NCI-H510A treated with DMSO at 0.1 percent for 48 hours (cell line): ENCODE data around the gene GASK1A.
"Not testable (repeated sequence)": the region's sequence is repeated elsewhere in the genome, so short reads cannot be mapped to it uniquely, and the experiment has no call there.

Experiments used
- DNase-seq: peaks from one replicate; lab custom pipeline; 2025; lab: John Stamatoyannopoulos, UW

Gene GASK1A

DNA sequence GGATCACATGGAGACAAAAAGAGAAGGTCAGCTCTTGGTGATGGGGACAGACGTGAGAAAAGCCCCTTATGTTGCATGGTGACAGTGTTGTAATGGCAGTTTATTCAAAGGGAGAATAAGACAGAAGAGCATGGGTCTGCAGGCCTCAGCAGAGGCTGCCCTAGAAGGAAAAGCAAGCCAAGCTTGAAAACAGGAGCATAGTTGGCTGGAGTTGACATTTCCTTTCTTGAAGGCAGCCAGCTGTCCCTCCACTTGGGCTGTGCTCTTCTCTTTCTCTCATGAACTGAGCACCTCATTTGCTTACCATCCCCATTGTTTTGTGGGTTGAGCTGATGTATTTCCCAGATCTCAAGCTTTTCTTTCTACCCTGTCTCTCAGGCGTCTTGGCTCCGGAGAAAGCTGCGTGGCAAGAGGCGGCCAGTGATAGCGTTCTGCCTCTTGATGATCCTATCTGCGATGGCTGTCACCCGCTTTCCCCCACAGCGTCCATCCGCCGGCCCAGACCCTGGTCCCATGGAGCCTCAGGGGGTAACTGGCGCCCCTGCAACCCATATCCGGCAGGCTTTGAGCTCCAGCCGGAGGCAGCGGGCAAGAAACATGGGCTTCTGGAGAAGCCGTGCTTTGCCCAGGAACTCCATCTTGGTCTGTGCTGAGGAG lies 52.9 kb downstream of the GASK1A start:
- no peak for DNase-seq

GRCh38 chr3:43032646-43033628 lies 53.8 kb downstream of the GASK1A start:
- DNase-seq = no peak

GRCh38 chr3:43034200-43034599 lies 55.1 kb downstream of the GASK1A start:
- no peak for DNase-seq

GRCh38 chr3:43034911-43035310 lies 55.8 kb downstream of the GASK1A start:
- DNase-seq = no peak

- DNase-seq = no peak
Observed at GRCh38 chr3:43035801-43036365, 56.8 kb downstream of the GASK1A start.

DNA sequence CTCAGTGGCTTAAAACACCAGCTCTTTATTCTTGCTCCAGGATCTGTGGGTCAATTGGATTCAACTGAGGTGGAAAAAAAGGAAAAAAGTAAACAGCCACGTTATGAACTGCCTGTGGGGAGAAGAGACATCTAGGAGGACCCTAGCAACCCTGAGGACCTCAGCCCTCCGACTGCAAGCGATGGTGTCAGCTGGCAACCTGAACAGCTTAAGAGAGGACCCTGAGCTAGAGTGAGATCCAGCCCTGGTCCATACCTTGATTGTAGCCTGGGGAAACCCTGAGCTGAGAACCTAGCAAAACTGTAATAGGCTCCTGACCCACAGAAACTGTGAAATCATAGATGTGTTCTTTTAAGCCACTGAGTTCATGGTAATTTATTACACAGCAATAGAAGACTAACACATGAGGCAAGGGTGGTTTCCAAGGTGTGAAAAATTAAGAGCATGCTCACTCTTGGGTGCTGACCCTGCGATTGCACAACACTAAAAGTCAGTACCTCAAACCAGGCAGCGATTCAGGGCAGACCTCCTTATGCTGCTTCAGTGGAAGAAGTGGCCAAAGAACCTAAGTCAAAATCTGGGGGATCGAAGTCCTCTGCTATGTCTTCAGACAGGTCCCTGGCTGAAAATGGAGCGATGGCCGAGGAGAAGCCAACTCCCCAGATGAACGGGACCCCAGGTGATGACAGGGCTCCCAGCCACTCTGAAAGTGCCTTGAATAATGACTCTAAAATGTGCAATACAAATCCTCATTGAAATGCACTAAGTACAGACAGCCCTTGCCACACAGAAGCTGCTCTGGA lies 57.7 kb downstream of the GASK1A start:
- no peak for DNase-seq

DNA sequence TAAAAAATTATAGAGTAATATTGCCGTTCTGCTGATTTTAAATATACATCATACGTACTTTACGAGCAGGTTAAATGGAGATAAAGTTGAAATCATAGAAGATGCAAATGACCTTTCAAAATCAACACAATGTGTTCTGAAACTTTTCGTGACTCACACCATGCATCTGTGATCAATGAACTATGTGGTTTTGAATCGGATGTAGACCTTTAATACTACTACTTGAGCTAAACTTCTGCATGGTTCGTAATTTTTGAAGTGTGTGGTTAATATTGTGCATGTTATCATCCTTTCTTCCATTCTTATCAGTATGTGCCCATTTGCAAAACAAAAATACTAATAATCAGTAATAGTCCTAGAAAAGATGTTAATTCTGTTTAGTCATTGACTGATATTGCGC lies 58.9 kb downstream of the GASK1A start:
- no peak for DNase-seq

GRCh38 chr3:43041517-43041916 lies 62.4 kb downstream of the GASK1A start:
- DNase-seq = no peak

DNA sequence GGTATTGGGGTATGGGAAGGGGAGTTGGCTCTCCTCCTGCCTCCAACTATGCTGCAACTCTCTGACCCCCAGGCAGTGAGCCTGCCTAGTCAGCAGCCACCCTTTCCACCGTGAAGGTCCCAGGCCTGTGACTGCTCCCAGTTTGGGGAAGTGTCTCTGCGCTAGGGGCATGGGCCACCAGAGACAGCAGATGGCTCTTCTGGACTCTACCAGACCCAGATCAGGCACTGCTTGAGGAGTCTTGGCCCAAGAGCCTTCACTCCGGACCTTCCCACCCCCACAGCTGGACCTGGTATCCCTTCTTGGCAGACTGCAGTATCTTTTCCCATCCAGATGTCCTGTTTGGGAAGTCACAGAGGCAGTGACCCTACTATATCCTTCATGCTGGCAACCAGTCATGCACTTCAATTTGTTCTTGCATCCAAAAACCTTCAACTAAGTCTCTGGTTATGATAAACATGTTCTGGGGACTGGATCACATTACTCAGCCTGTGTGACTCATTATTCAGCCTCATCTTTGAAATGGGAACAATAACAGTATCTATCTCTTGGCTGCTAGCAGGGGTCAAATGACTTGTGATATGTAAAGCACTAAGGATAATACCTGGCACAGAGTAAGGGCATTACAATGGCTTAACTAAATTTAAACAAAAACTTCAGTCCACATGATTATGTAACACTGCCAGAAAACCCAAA lies 64.1 kb downstream of the GASK1A start:
- no peak for DNase-seq

DNA sequence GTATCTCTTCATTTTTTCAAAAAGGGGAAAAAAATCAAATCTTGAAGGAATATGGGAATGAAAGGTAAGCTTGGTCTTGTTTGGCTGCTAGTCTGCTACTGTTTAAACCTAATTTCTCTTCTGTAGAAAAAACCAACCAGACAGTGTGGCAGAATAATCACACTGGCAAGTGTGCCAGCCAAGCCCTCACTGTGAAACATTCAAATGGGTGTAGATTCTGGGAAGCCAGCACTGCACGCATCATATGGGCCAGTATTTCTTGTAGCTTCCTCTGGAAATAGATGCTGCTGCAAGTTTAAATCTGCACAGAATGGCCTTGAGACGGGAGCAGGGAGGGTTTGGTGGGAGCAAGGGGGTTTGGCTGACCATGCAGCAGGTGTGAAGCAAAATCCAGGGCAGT lies 64.7 kb downstream of the GASK1A start:
- DNase-seq = no peak

DNA sequence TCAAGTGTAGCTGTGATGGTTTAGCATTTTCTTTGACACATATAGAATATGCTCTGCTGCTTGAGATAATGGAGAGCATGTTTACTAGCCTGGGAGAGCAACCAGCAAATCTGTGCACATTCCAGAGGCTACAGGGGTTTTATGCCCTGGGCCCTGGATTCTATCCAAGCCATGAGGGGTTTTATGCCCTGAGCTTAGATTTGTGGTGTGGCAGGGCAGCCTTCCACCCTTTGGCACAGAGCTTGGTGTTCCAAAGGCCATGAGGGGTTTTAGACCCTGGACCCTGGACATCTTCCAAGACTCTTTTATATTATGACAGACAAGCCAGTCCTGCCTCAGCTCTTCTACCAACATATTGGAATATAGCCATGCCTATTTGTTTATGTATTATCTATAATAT lies 66.0 kb downstream of the GASK1A start:
- DNase-seq = not testable (repeated sequence)

DNA sequence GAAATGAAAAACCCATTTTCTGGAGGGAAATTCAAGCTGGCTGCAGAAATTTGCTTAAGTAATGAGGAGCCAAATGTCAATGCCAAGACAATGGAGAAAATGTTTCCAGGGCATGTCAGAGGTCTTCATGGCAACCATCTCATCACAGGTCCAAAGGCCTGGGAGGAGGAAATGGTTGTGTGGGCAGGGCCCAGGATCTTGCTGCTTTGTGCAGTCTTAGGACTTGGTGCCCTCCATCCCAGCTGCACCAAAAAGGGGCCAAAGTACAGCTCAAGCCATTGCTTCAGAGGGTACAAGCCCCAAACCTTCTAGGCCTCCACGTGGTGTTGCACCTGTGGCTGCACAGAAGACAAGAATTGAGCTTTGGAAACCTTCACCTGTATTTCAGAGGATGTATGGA lies 67.5 kb downstream of the GASK1A start:
- no peak for DNase-seq

DNA sequence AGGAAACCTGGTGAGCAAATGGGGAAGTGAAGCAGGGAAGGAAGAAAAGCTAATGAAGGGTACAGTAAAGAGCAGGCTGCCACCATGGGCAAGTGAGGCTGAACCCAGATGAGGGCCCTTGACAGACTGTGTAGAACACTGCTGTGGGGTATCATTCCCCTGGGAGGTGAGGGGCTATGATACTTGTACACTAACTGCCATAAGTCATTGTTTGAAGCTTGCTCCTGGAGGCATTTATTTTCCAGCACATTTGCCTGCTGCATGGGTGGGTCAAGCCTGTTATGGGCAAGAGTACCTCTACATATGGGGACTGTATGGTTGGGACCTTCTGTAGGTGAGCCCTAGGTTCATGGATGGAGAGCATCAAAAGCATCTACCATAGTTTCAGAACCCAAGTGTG lies 69.4 kb downstream of the GASK1A start:
- DNase-seq = no peak

DNA sequence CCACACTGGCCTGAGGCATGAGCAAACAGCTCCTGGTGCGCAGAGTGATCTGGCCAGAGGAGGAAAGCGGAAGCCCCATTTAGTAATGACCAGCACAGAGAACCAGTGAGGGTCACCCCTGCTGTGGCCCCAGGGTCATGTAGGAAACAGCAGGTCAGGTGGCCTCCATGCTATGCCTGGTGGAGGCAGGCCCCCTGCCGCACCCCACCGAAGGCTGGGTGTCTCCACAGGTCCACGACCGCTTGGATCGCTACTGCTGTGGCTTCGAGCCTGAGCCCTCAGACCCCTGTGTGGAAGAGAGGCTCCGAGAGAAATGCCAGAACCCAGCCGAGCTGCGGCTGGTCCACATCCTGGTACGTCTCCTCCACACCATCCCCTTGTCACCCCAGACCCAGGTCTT lies 74.2 kb downstream of the GASK1A start:
- no peak for DNase-seq

DNA sequence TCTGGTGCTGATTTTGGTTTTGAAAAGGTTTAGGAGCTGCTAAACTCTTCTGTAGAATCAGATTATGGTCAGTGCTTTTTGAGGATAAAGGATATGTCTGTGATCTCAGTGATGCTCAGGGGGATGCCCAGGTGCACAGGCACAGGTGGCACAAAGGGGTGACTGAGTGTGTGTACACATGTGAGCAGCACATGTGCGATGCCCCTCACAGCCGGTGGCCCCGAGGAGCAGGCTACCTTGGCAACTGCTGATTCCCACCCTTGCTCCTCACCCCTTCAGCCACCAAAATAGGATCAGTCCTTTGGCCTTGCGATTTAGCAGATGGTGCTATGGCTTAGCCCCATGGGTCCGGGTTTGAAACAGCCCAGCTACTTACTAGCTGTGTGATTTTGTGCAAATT lies 75.6 kb downstream of the GASK1A start:
- DNase-seq = no peak

GRCh38 chr3:43055393-43055792 lies 76.3 kb downstream of the GASK1A start:
- DNase-seq = no peak

GRCh38 chr3:43055806-43056770 lies 77.0 kb downstream of the GASK1A start:
- no peak for DNase-seq

DNA sequence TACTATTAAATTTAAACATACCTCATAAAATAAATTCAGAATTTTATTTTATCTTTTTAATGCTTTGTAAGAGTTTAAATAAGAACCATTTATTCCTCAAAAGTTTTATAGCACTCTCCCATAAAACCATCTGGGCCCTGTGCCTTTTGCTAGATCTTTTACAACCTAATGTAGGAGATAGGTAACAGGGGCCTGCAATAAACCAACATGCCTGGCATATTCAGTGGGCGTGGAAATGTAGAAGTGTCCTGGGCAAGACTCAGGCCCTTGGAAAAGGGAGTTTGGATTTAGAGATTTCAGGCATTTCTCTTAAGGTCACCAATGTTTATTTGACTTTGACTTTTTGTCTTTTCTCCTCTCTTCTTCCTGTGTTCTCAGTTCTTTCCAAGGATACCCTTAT lies 80.3 kb downstream of the GASK1A start:
- DNase-seq = no peak

GRCh38 chr3:43061101-43061895 lies 82.2 kb downstream of the GASK1A start:
- DNase-seq = no peak
